ENCODE measurements around the gene FOXL2. TPM values are rescaled to one million over a fixed set of nuclear protein-coding genes. Genes with fewer than 3 reads are reported as not detected.
A peak's percentile ranks its signal among the peaks of the same experiment; 100 is the strongest.

The FOXL2 gene
- total RNA-seq, 2 donors from 2014 or later = 0.07 TPM; not detected in 1

DNA sequence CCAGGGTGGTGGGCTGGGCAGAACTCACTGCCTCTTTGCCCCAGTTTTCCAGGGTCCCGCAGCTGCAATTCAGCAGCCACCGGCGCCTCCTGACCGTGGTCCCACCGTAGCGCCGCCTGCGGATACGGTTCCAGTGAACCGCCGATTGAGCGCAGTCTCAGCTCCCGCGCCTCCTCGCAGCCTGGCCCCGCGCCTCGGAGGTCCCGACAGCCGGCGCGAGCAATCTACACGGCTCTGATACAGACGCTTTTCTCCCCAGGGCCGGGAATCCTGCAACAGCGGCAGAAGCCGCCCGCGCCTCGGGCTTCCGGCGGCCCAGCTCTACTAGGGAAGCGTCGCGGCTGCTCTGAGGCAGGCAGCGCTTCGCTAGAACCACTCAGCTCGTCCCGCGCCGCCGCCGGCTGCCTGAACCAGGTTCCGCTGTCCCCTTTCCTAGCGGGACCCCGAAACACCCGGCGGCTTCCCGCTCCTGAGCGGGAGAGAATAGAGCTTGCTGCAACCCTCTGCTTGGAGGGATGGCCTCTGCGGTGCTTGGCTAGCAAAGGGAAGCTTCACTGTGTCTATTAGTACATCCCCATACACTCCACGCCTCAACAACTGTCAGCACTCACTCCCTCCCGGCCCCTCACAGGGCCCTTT is 3.2 kb upstream of the FOXL2 start:
- TF ChIP-seq, protein P1, sequence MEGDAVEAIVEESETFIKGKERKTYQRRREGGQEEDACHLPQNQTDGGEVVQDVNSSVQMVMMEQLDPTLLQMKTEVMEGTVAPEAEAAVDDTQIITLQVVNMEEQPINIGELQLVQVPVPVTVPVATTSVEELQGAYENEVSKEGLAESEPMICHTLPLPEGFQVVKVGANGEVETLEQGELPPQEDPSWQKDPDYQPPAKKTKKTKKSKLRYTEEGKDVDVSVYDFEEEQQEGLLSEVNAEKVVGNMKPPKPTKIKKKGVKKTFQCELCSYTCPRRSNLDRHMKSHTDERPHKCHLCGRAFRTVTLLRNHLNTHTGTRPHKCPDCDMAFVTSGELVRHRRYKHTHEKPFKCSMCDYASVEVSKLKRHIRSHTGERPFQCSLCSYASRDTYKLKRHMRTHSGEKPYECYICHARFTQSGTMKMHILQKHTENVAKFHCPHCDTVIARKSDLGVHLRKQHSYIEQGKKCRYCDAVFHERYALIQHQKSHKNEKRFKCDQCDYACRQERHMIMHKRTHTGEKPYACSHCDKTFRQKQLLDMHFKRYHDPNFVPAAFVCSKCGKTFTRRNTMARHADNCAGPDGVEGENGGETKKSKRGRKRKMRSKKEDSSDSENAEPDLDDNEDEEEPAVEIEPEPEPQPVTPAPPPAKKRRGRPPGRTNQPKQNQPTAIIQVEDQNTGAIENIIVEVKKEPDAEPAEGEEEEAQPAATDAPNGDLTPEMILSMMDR (IDR thresholded peaks at IDR 0.05) = no peak
- Histone ChIP-seq H3K27ac (no peak overlapping the region), H3K9ac (ENCODE audit: low read depth in 2 of 2, low read length in 2 of 2) (no peak overlapping the region), H3K36me3 (no peaks in the 10 kb centered on the region), H3K4me1 (peaks cover 26% of the 10 kb centered on the region), H3K9me3 (no peaks in the 10 kb centered on the region), H3K27me3 (peaks cover 65% of the 10 kb centered on the region), H3K4me3 (peak overlapping the region; percentile 19)
- no peak for DNase-seq
- intact Hi-C loops (cut with DNase I) = no loop called here

DNA sequence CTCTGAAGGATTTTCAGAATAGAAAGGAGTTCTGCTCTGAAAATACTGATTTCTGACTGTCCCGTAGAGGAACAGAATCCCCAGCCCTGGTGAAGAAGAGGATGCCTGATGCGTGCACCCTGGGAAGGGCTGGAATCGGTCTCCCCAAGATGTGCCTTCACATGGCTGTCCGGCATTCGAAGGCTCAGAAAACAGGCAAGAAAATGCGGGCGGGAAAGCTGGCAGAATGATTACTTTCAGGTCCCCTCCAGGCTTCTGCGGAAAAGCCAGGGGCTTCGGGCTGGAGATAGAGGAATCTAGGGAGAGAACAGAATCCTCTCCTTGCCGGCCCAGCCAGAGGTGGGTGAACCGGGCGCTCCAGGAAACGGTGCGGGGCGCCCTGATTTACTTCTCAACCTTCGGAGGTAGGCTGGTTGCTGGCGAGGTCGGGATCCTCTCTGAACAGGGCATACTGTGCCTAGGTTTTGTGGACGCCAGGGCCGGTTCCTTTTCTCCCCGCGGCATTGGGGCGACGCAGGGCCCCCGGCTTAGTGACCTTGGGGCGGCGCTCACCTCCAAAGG is 2.6 kb upstream of the FOXL2 start:
- DNase-seq = no peak
- intact Hi-C loops (cut with DNase I) = loop anchor here (10.0 kb wide), 1 partner anchor 255 kb away; no protein-coding TSS in a partner anchor
- no peak overlapping the region for H3K9ac ChIP-seq (ENCODE audit: low read depth in 2 of 2, low read length in 2 of 2)
- TF ChIP-seq, protein P1 (IDR thresholded peaks at IDR 0.05) = no peak
- H3K9me3 ChIP-seq = no peaks in the 10 kb centered on the region
- H3K36me3 ChIP-seq = no peaks in the 10 kb centered on the region
- no peak overlapping the region for H3K27ac ChIP-seq
- H3K27me3 ChIP-seq = peaks cover 71% of the 10 kb centered on the region
- peaks cover 32% of the 10 kb centered on the region for H3K4me1 ChIP-seq
- H3K4me3 ChIP-seq = peak overlapping the region; percentile 19

DNA sequence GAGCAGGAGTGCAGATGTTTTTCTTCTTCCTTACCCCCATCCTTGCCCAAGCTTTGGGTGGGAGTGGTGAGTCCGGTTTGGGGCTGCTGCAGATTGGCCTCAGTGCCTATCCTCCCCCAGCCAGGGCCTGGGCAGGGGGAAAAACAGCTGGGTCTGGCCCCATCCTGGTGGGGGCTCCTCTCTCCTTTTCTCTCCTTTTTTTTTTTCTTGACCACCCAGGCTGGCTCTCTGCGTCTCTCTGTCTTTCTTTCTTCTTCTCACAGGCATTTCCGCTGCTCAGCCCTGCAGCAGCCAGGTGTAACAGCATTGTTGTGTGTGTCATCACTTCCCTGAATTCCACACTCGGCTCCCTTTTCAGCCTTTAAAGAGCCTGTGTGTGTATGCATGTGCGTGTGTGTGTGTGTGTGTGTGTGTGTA is 2.1 kb upstream of the FOXL2 start:
- H3K27me3 ChIP-seq = peaks cover 76% of the 10 kb centered on the region
- no peak overlapping the region for H3K9ac ChIP-seq (ENCODE audit: low read depth in 2 of 2, low read length in 2 of 2)
- no peak for DNase-seq
- H3K4me3 ChIP-seq = no peak overlapping the region
- H3K27ac ChIP-seq = no peak overlapping the region
- intact Hi-C loops (cut with DNase I) = loop anchor here (10.0 kb wide), 1 partner anchor 256 kb away; no protein-coding TSS in a partner anchor
- peaks cover 33% of the 10 kb centered on the region for H3K4me1 ChIP-seq
- no peaks in the 10 kb centered on the region for H3K9me3 ChIP-seq
- TF ChIP-seq, protein P1 (IDR thresholded peaks at IDR 0.05) = no peak
- H3K36me3 ChIP-seq = no peaks in the 10 kb centered on the region

DNA sequence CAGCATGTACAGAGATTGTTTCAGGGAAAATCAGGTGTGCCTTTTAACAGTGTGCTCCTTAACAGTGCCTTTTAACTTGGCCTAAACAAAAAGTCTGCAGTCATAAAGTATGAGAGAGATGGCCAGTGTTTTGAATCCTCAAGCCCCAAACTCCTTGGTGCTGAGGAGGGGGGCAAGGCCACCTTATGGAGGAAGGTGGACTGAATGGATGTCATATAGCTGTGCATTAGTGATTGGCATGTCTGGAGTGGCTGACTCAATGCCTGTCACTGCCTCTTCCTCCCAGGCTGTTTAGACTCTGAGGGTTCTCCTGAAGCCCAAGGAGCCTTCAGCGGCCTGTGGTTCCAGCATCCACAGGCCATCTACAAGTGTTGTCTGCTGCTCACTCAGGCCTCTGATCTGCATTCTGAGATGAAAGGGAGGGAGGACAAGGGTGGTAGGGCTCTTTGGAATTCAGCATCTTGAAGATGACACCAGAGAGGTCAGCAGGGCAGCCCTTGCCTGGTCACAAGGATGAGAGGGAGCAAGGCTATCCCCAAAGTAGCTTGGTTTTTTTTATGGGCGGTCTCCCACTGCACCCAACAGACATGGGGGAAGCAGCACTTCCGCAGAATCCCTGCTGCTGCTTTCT is 1.5 kb upstream of the FOXL2 start:
- H3K9ac ChIP-seq (ENCODE audit: low read depth in 2 of 2, low read length in 2 of 2) = no peak overlapping the region
- intact Hi-C loops (cut with DNase I) = loop anchor here (10.0 kb wide), 1 partner anchor 256 kb away; no protein-coding TSS in a partner anchor
- DNase-seq = no peak
- TF ChIP-seq, protein P1 (IDR thresholded peaks at IDR 0.05) = no peak
- no peak overlapping the region for H3K27ac ChIP-seq
- H3K27me3 ChIP-seq = peaks cover 81% of the 10 kb centered on the region
- H3K36me3 ChIP-seq = no peaks in the 10 kb centered on the region
- H3K9me3 ChIP-seq = no peaks in the 10 kb centered on the region
- no peak overlapping the region for H3K4me3 ChIP-seq
- peaks cover 33% of the 10 kb centered on the region for H3K4me1 ChIP-seq

DNA sequence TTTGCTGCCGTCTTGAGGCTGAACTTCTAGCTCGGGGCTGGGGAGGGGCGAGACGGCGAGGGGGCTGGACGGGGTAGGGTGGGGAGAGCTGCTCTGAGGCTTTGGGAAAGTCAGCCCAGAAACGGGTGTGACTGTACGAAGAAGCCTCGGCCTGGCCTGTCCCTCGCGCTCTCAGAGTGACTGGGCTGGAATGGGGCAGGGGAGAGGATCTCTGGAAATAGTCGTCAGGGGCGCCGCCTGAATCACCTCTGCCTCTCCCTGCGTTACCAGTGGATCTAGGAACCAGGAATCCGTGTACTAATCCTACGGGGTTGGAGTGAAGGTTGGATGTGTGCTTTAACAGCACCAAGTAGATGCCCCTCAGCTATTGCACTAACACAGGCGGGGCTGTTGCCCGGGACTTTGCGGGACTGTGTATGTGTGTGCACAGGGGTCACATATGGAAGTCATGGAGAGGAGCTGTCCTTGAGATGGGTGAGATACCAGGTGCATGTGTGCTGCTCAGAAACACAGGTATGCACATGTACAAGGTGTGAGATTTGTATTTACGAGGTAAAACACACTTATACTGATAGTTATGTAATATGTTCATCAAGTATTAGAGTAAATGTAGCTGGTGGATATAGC is 671 bp upstream of the FOXL2 start:
- Histone ChIP-seq H3K36me3 (no peaks in the 10 kb centered on the region), H3K27me3 (peaks cover 90% of the 10 kb centered on the region), H3K4me3 (no peak overlapping the region), H3K27ac (no peak overlapping the region), H3K9me3 (no peaks in the 10 kb centered on the region), H3K9ac (ENCODE audit: low read depth in 2 of 2, low read length in 2 of 2) (no peak overlapping the region), H3K4me1 (peaks cover 33% of the 10 kb centered on the region)
- TF ChIP-seq, protein P1 (IDR thresholded peaks at IDR 0.05) = no peak
- no peak for DNase-seq
- intact Hi-C loops (cut with DNase I) = loop anchor here (10.0 kb wide), 1 partner anchor 257 kb away; no protein-coding TSS in a partner anchor
